ENCODE results near the gene SLC26A11. TPM values are rescaled to one million over a fixed set of nuclear protein-coding genes. Genes with fewer than 3 reads are reported as not detected.

The SLC26A11 gene
- 9.6 and 12.9 TPM in 2 replicates for total RNA-seq

GRCh38 chr17:80220054-80220735, at the start of gene SLC26A11, which contains the start of gene SGSH:
Gene SLC26A11 (plus strand): TSS chr17:80220427. CDS start chr17:80221561, 1,134 bp downstream.
Gene SGSH (minus strand): TSS chr17:80220333. CDS start chr17:80220313, 20 bp downstream.

GRCh38 chr17:80260791-80261158, 40.5 kb downstream of the SLC26A11 start, which contains the start of gene RNF213:
Gene RNF213 (plus strand): TSS chr17:80260852. CDS start chr17:80263682, 2,830 bp downstream.

Other genes with a start within 250 kb of the SLC26A11 start
- gene TBC1D16, start 184.6 kb upstream of the SLC26A11 start, total RNA-seq: 23.3 and 25.4 TPM in 2 replicates
- 2.7 and 2.9 TPM in 2 replicates for gene CCDC40, start 183.8 kb upstream of the SLC26A11 start, total RNA-seq
- gene GAA, start 118.8 kb upstream of the SLC26A11 start, total RNA-seq: 16.5 and 27.9 TPM in 2 replicates
- gene EIF4A3, start 73.3 kb upstream of the SLC26A11 start, total RNA-seq: 82.9 and 103 TPM in 2 replicates
- gene CARD14, start 50.4 kb upstream of the SLC26A11 start, total RNA-seq: 0.12 TPM in 1 of 2 replicates, not detected in the other
- 16.4 and 22.8 TPM in 2 replicates for gene SGSH, start 94 bp upstream of the SLC26A11 start, total RNA-seq
- 107 and 125 TPM in 2 replicates for gene RNF213, start 40.4 kb downstream of the SLC26A11 start, total RNA-seq
- gene ENDOV, start 194.7 kb downstream of the SLC26A11 start, total RNA-seq: 18.6 and 22.8 TPM in 2 replicates